ENCODE data around the gene TMED9. TPM values are rescaled to one million over a fixed set of nuclear protein-coding genes. Genes with fewer than 3 reads are reported as not detected.
A peak's percentile ranks its signal among the peaks of the same experiment; 100 is the strongest.

The TMED9 gene
- total and polyA plus RNA-seq, 7 experiments from 2014 or later, result 50.5 to 144 (median 69.7) TPM

DNA sequence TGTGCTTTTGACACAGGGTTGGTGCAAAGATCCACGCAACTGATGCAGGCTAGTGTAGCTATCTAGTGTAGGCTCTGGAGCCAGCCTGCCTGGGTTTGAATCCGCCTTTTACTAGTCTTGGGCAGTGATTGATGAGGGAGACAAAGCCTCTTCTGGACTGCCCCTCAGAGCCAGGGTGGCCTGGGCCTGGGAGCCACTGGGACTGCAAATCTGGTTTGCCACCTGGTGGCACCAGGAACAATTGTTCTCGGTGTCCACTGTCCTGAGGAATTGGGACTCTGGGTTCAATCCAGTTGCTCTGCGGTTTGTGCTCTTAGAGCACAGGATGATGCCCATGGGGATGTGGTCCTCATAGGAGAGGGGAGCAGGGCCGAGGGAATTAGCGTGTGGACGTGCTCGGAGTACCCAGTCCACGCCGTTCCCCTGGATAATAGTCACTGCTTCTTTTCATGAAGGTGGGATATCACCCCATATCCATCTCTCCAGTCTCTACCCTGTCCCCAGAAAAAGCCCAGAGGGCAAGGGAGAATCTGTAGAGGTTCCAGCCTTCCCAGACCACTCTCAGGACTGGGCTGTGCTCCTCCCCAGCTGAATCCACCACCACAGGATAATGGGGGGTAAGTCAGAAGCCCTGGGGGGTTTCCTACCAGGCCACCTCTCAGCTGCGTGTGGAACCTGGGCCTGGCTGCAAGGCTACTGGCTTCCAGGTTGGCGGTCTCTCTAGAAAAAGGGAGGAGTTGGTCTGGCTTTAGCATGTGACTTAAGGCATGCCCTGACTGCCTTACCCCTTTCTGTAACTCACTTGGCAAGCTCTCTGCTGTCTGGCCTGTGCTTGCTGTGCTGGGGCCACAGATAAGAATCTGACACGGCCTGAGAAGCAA is 9.8 kb downstream of the TMED9 start:
- Histone ChIP-seq H3K4me1 (ENCODE audit: control insufficient read depth in 2 of 2, insufficient read depth in 2 of 2, low read length in 2 of 2) (peaks cover 4 to 12% of the 10 kb centered on the region in 2 donors), H3K4me3 (ENCODE audit: low read length) (no peak overlapping the region), H3K36me3 (ENCODE audit: control insufficient read depth in 2 of 3, insufficient read depth in 3 of 3, low read length in 3 of 3) (peaks cover 0 to 31% (median 0%) of the 10 kb centered on the region in 3 experiments), H3K27me3 (ENCODE audit: control insufficient read depth in 2 of 2, insufficient read depth in 2 of 2, low read length in 2 of 2) (no peaks in the 10 kb centered on the region), H3K9me3 (ENCODE audit: control insufficient read depth in 2 of 3, low read length in 3 of 3) (no peaks in the 10 kb centered on the region), H3K27ac (ENCODE audit: low read depth, low read length) (no peak overlapping the region)
- CTCF ChIA-PET, result no interaction called here
- DNase-seq (no peak), ATAC-seq (no peak)
- H3K27me3 Mint-ChIP-seq, result no peaks in the 10 kb centered on the region
- peak overlapping the region; percentile 57 to 99 (median 94) for H3K4me3 Mint-ChIP-seq
- peaks cover 28 to 52% (median 44%) of the 10 kb centered on the region in 7 donors for H3K4me1 Mint-ChIP-seq
- H3K36me3 Mint-ChIP-seq, result peaks cover 0 to 9% (median 0%) of the 10 kb centered on the region in 5 donors
- H3K27ac Mint-ChIP-seq, result peak overlapping the region in 5 of 9 donors; percentile 17 to 91 (median 51)
- intact Hi-C loops (cut with micrococcal nuclease), result loop anchor here in 1 of 2 donors (10.0 kb wide), 1 partner anchor 553 kb away; the partner anchor contains the start of gene NHP2
- H3K9me3 Mint-ChIP-seq, result peaks cover 0 to 2% (median 0%) of the 10 kb centered on the region in 11 donors
- POLR2A ChIA-PET, result interaction anchor here (3.0 kb wide), 1 partner anchor 48 kb away, joined by 12 read pairs; no protein-coding TSS in a partner anchor

DNA sequence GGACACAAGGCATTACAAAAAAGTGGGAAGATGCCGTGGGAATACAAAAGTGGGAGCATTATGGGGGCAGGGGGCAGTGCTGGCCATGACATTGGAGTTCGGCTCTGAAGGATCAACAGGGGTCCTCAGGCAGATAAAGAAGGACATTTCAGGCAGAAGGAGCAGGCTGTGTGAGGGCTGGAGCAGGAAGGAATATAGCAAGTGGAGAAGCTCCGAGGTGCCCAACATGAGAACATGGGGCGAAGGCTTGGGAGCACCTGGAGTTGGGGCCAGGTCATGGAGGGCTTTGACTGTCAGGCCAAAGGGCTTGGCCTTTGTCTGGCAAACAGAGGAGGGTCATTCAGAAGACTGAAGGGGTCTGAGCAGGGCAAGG is 10.4 kb downstream of the TMED9 start:
- ATAC-seq, result no peak
- peak overlapping the region in 3 of 9 donors; percentile 17 to 81 (median 22) for H3K27ac Mint-ChIP-seq
- peaks cover 0 to 8% (median 0%) of the 10 kb centered on the region in 5 donors for H3K36me3 Mint-ChIP-seq
- Histone ChIP-seq H3K27ac (ENCODE audit: low read depth, low read length) (no peak overlapping the region), H3K9me3 (ENCODE audit: control insufficient read depth in 2 of 3, low read length in 3 of 3) (no peaks in the 10 kb centered on the region), H3K36me3 (ENCODE audit: control insufficient read depth in 2 of 3, insufficient read depth in 3 of 3, low read length in 3 of 3) (peaks cover 0 to 31% (median 0%) of the 10 kb centered on the region in 3 experiments), H3K27me3 (ENCODE audit: control insufficient read depth in 2 of 2, insufficient read depth in 2 of 2, low read length in 2 of 2) (no peaks in the 10 kb centered on the region), H3K4me1 (ENCODE audit: control insufficient read depth in 2 of 2, insufficient read depth in 2 of 2, low read length in 2 of 2) (peaks cover 4 to 12% of the 10 kb centered on the region in 2 donors), H3K4me3 (ENCODE audit: low read length) (no peak overlapping the region)
- ChIA-PET POLR2A (no interaction called here), CTCF (no interaction called here)
- intact Hi-C loops (cut with micrococcal nuclease), result loop anchor here in 1 of 2 donors (10.0 kb wide), 1 partner anchor 552 kb away; the partner anchor contains the start of gene NHP2
- H3K27me3 Mint-ChIP-seq, result no peaks in the 10 kb centered on the region
- DNase-seq, result no peak
- peaks cover 0 to 2% (median 0%) of the 10 kb centered on the region in 11 donors for H3K9me3 Mint-ChIP-seq
- H3K4me1 Mint-ChIP-seq, result peaks cover 30 to 59% (median 47%) of the 10 kb centered on the region in 7 donors
- peak overlapping the region in 1 of 10 donors; percentile 10 for H3K4me3 Mint-ChIP-seq

DNA sequence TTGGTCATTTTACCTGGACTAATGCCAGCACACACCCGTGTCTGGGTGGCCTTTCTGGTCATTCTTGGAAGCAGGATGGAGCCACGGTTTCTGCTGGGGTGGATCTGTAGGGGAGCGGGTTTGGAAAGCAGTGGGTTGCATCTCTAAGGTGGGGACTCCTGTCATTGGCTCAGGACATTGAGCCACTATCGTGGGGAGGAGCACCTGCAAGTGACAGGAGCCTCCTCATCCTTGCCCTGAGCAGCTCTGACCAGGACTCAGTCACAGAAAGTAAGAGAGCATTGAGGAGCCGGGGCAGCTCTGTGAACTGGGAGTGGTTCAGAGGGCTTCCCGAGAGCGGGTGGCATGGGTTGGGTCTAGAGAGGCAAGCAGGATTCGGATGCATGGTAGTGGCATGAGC is 11.6 kb downstream of the TMED9 start:
- DNase-seq, result no peak
- no peak for ATAC-seq
- intact Hi-C loops (cut with micrococcal nuclease), result loop anchor here in 1 of 2 donors (10.0 kb wide), 1 partner anchor 551 kb away; the partner anchor contains the start of gene NHP2
- H3K4me1 ChIP-seq (ENCODE audit: control insufficient read depth in 2 of 2, insufficient read depth in 2 of 2, low read length in 2 of 2), result peaks cover 4 to 11% of the 10 kb centered on the region in 2 donors
- POLR2A ChIA-PET, result interaction anchor here (1.3 kb wide), 1 partner anchor 11 kb away, joined by 3 read pairs; the partner anchor contains the start of gene TMED9
- H3K27me3 Mint-ChIP-seq, result no peaks in the 10 kb centered on the region
- H3K9me3 Mint-ChIP-seq, result peaks cover 0 to 2% (median 0%) of the 10 kb centered on the region in 11 donors
- H3K27me3 ChIP-seq (ENCODE audit: control insufficient read depth in 2 of 2, insufficient read depth in 2 of 2, low read length in 2 of 2), result no peaks in the 10 kb centered on the region
- H3K4me3 ChIP-seq (ENCODE audit: low read length), result no peak overlapping the region
- H3K4me1 Mint-ChIP-seq, result peaks cover 23 to 59% (median 49%) of the 10 kb centered on the region in 7 donors
- CTCF ChIA-PET, result no interaction called here
- H3K27ac ChIP-seq (ENCODE audit: low read depth, low read length), result no peak overlapping the region
- H3K9me3 ChIP-seq (ENCODE audit: control insufficient read depth in 2 of 3, low read length in 3 of 3), result no peaks in the 10 kb centered on the region
- H3K27ac Mint-ChIP-seq, result peak overlapping the region in 5 of 9 donors; percentile 26 to 79 (median 40)
- H3K36me3 Mint-ChIP-seq, result peaks cover 0 to 5% (median 0%) of the 10 kb centered on the region in 5 donors
- peaks cover 0 to 36% (median 0%) of the 10 kb centered on the region in 3 experiments for H3K36me3 ChIP-seq (ENCODE audit: control insufficient read depth in 2 of 3, insufficient read depth in 3 of 3, low read length in 3 of 3)
- no peak overlapping the region for H3K4me3 Mint-ChIP-seq

DNA sequence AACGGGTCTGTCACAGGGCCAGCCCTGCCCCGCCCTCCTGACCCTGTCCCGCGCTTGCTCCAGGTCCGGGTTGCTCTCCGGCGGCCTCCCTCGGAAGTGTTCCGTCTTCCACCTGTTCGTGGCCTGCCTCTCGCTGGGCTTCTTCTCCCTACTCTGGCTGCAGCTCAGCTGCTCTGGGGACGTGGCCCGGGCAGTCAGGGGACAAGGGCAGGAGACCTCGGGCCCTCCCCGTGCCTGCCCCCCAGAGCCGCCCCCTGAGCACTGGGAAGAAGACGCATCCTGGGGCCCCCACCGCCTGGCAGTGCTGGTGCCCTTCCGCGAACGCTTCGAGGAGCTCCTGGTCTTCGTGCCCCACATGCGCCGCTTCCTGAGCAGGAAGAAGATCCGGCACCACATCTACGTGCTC is 12.1 kb downstream of the TMED9 start:
- Mint-ChIP-seq H3K36me3 (peaks cover 0 to 5% (median 0%) of the 10 kb centered on the region in 5 donors), H3K27me3 (no peaks in the 10 kb centered on the region), H3K4me3 (no peak overlapping the region), H3K4me1 (peaks cover 19 to 54% (median 49%) of the 10 kb centered on the region in 7 donors), H3K27ac (peak overlapping the region in 1 of 9 donors; percentile 79), H3K9me3 (peaks cover 0 to 2% (median 0%) of the 10 kb centered on the region in 11 donors)
- H3K27me3 ChIP-seq (ENCODE audit: control insufficient read depth in 2 of 2, insufficient read depth in 2 of 2, low read length in 2 of 2), result no peaks in the 10 kb centered on the region
- H3K27ac ChIP-seq (ENCODE audit: low read depth, low read length), result no peak overlapping the region
- intact Hi-C loops (cut with micrococcal nuclease), result loop anchor here in 1 of 2 donors (10.0 kb wide), 1 partner anchor 551 kb away; the partner anchor contains the start of gene NHP2
- H3K36me3 ChIP-seq (ENCODE audit: control insufficient read depth in 2 of 3, insufficient read depth in 3 of 3, low read length in 3 of 3), result peaks cover 0 to 41% (median 0%) of the 10 kb centered on the region in 3 experiments
- ChIA-PET POLR2A (interaction anchor here (1.3 kb wide), 1 partner anchor 12 kb away, joined by 3 read pairs; the partner anchor contains the start of gene TMED9), CTCF (no interaction called here)
- DNase-seq (no peak), ATAC-seq (no peak)
- peaks cover 2 to 9% of the 10 kb centered on the region in 2 donors for H3K4me1 ChIP-seq (ENCODE audit: control insufficient read depth in 2 of 2, insufficient read depth in 2 of 2, low read length in 2 of 2)
- no peak overlapping the region for H3K4me3 ChIP-seq (ENCODE audit: low read length)
- H3K9me3 ChIP-seq (ENCODE audit: control insufficient read depth in 2 of 3, low read length in 3 of 3), result no peaks in the 10 kb centered on the region

DNA sequence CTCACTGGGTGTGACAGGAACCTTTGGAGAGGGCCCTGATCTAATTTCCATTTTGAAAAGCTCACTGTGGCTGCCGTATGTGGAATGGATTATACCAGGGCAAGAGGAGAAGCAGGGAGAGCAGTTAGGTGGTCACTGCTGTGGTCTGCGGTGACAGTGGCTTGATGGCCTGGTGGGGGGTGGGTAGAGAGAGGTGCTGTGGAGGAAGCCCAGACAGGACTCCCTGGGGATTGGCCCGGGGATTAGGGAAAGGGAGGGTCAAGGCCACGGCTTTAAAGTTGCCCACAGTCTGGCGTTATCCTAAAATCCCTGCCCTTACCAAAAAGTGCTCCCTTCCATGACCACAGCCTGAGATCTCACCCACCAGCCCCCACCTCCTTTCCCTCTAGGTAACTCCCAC is 12.7 kb downstream of the TMED9 start:
- intact Hi-C loops (cut with micrococcal nuclease), result loop anchor here in 1 of 2 donors (10.0 kb wide), 1 partner anchor 550 kb away; the partner anchor contains the start of gene NHP2
- H3K4me1 Mint-ChIP-seq, result peaks cover 17 to 53% (median 47%) of the 10 kb centered on the region in 7 donors
- peaks cover 0 to 9% of the 10 kb centered on the region in 2 donors for H3K4me1 ChIP-seq (ENCODE audit: control insufficient read depth in 2 of 2, insufficient read depth in 2 of 2, low read length in 2 of 2)
- no peak overlapping the region for H3K4me3 ChIP-seq (ENCODE audit: low read length)
- peaks cover 0 to 5% (median 0%) of the 10 kb centered on the region in 5 donors for H3K36me3 Mint-ChIP-seq
- no peaks in the 10 kb centered on the region for H3K27me3 Mint-ChIP-seq
- peaks cover 0 to 46% (median 0%) of the 10 kb centered on the region in 3 experiments for H3K36me3 ChIP-seq (ENCODE audit: control insufficient read depth in 2 of 3, insufficient read depth in 3 of 3, low read length in 3 of 3)
- H3K9me3 Mint-ChIP-seq, result peaks cover 0 to 2% (median 0%) of the 10 kb centered on the region in 11 donors
- H3K27me3 ChIP-seq (ENCODE audit: control insufficient read depth in 2 of 2, insufficient read depth in 2 of 2, low read length in 2 of 2), result no peaks in the 10 kb centered on the region
- H3K9me3 ChIP-seq (ENCODE audit: control insufficient read depth in 2 of 3, low read length in 3 of 3), result no peaks in the 10 kb centered on the region
- H3K27ac Mint-ChIP-seq, result peak overlapping the region in 2 of 9 donors; percentile 36 to 68
- CTCF ChIA-PET, result no interaction called here
- no peak overlapping the region for H3K4me3 Mint-ChIP-seq
- DNase-seq (no peak), ATAC-seq (no peak)
- POLR2A ChIA-PET, result no interaction called here
- H3K27ac ChIP-seq (ENCODE audit: low read depth, low read length), result no peak overlapping the region

DNA sequence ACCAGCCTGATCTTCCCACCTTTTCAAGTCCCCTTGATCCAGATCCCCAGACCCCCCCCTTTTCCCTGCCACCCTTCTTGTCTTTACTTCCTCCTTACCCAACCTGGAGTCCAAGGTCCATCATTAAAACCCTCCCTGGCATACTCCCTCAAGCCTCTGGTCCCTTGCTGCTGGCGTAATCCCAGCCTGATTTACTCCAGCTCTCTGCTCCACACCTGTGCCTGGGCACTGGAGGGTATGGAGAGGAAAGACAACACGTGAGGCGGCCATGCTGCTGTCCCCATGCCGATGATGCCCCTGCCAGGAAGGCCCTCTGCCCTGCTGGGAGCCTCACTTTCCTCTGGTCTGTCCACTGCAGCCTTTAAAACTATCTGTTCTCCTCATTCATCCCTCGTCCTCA is 13.1 kb downstream of the TMED9 start:
- Mint-ChIP-seq H3K9me3 (peaks cover 0 to 2% (median 0%) of the 10 kb centered on the region in 11 donors), H3K27me3 (no peaks in the 10 kb centered on the region), H3K4me3 (no peak overlapping the region), H3K36me3 (peaks cover 0 to 5% (median 0%) of the 10 kb centered on the region in 5 donors), H3K4me1 (peaks cover 17 to 53% (median 47%) of the 10 kb centered on the region in 7 donors), H3K27ac (peak overlapping the region in 4 of 9 donors; percentile 56 to 73 (median 62))
- DNase-seq (no peak), ATAC-seq (no peak)
- CTCF ChIA-PET, result no interaction called here
- Histone ChIP-seq H3K27ac (ENCODE audit: low read depth, low read length) (no peak overlapping the region), H3K9me3 (ENCODE audit: control insufficient read depth in 2 of 3, low read length in 3 of 3) (no peaks in the 10 kb centered on the region), H3K4me3 (ENCODE audit: low read length) (no peak overlapping the region), H3K36me3 (ENCODE audit: control insufficient read depth in 2 of 3, insufficient read depth in 3 of 3, low read length in 3 of 3) (peaks cover 0 to 46% (median 0%) of the 10 kb centered on the region in 3 experiments), H3K4me1 (ENCODE audit: control insufficient read depth in 2 of 2, insufficient read depth in 2 of 2, low read length in 2 of 2) (peaks cover 0 to 9% of the 10 kb centered on the region in 2 donors), H3K27me3 (ENCODE audit: control insufficient read depth in 2 of 2, insufficient read depth in 2 of 2, low read length in 2 of 2) (no peaks in the 10 kb centered on the region)
- intact Hi-C loops (cut with micrococcal nuclease), result loop anchor here in 1 of 2 donors (10.0 kb wide), 1 partner anchor 550 kb away; the partner anchor contains the start of gene NHP2
- POLR2A ChIA-PET, result no interaction called here

Data from naive thymus-derived CD4-positive, alpha-beta T cell (primary cell).